HepG2 (cell line): Measurements from ENCODE around the gene HNRNPC. TPM values are rescaled to one million over a fixed set of nuclear protein-coding genes. Genes with fewer than 3 reads are reported as not detected.

ENCODE experiments used
- ATF7 ChIP-seq, 2 experiments: fragments of 450-650 bp in 1 of 2; sonication (generic) in 1 of 2; formaldehyde crosslinking in 1 of 2; IDR thresholded peaks; 2 replicates each; pipeline versions ENCODE4 v1.4.0 to v1.6.1; 2016 to 2020; ENCODE audit warnings: antibody characterized with exemption in 1 of 2, mild to moderate bottlenecking in 1 of 2, missing genetic modification reagents in 1 of 2
- EED ChIP-seq: sonication (generic); formaldehyde crosslinking; IDR thresholded peaks from 2 replicates; pipeline ENCODE4 v1.5.0; 2020; ENCODE audit warnings: mild to moderate bottlenecking, missing genetic modification reagents
- HNRNPH1 ChIP-seq: fragments of 200-400 bp; formaldehyde crosslinking; optimal IDR thresholded peaks from 2 replicates; pipeline ENCODE3; 2017; ENCODE audit warnings: mild to moderate bottlenecking, low read depth, low read length
- KAT8 ChIP-seq: IDR thresholded peaks from 2 replicates; pipeline ENCODE4 v1.6.1; 2016; ENCODE audit warnings: missing genetic modification reagents, missing compliant biosample characterization
- KDM1A ChIP-seq: IDR thresholded peaks from 2 replicates; pipeline ENCODE4 v1.6.1; 2016; ENCODE audit warnings: missing compliant biosample characterization
- KDM5B ChIP-seq: sonication (generic); formaldehyde crosslinking; IDR thresholded peaks from 2 replicates; pipeline ENCODE4 v1.4.0; 2020; ENCODE audit warnings: missing genetic modification reagents, mild to moderate bottlenecking, borderline replicate concordance
- MAFF ChIP-seq: IDR thresholded peaks from 2 replicates; pipeline ENCODE4 v1.6.1; 2011; ENCODE audit warnings: low read depth, low read length, improper control_type of control experiment
- MAFK ChIP-seq, 2 experiments: IDR thresholded peaks in 1 of 2; conservative IDR thresholded peaks in 1 of 2; 2 replicates each; pipeline ENCODE4 v1.6.1; 2011; ENCODE audit warnings: improper control_type of control experiment in 2 of 2, low read length in 2 of 2
- MBNL3 ChIP-seq: fragments of 250-450 bp; sonication (Bioruptor Pico); conservative IDR thresholded peaks from 2 replicates; pipeline ENCODE4 v1.8.0; 2022; ENCODE audit warnings: mild to moderate bottlenecking, inconsistent platforms
- MIER2 ChIP-seq: IDR thresholded peaks from 2 replicates; pipeline ENCODE4 v1.6.1; 2016; ENCODE audit warnings: missing biosample characterization, missing genetic modification reagents
- NFYC ChIP-seq: IDR thresholded peaks from 2 replicates; pipeline ENCODE4 v1.6.1; 2016; ENCODE audit warnings: missing genetic modification reagents, missing compliant biosample characterization
- POLR2A ChIP-seq, 2 experiments: IDR thresholded peaks; 2 replicates each; pipeline ENCODE4 v1.6.1; 2011; ENCODE audit warnings: low read depth in 2 of 2, low read length in 2 of 2, mild to moderate bottlenecking in 1 of 2, moderate library complexity in 1 of 2; ENCODE audit not compliant: insufficient read depth in 1 of 2
- RBFOX2 ChIP-seq: fragments of 200-400 bp; formaldehyde crosslinking; IDR thresholded peaks from 2 replicates; pipeline ENCODE4 v1.6.1; 2017; ENCODE audit warnings: low read depth, mild to moderate bottlenecking, low read length
- SMARCE1 ChIP-seq: fragments of 450-650 bp; IDR thresholded peaks from 2 replicates; pipeline ENCODE4 v1.6.1; 2017; ENCODE audit warnings: borderline replicate concordance
- ZNF354B ChIP-seq: sonication (generic); formaldehyde crosslinking; IDR thresholded peaks from 2 replicates; pipeline ENCODE4 v1.8.0; 2022; ENCODE audit warnings: mild to moderate bottlenecking, missing genetic modification reagents
- ZNF543 ChIP-seq: sonication (generic); formaldehyde crosslinking; IDR thresholded peaks from 2 replicates; pipeline ENCODE4 v1.4.0; 2020; ENCODE audit warnings: mild to moderate bottlenecking, missing genetic modification reagents
- ZNF660 ChIP-seq: sonication (generic); formaldehyde crosslinking; IDR thresholded peaks from 2 replicates; pipeline ENCODE4 v1.5.1; 2020; ENCODE audit warnings: mild to moderate bottlenecking, low read depth, missing genetic modification reagents, borderline replicate concordance
- ZNF773 ChIP-seq: sonication (generic); formaldehyde crosslinking; IDR thresholded peaks from 2 replicates; pipeline ENCODE4 v1.4.0; 2020; ENCODE audit warnings: missing genetic modification reagents, borderline replicate concordance
- ZNF839 ChIP-seq: sonication (generic); formaldehyde crosslinking; IDR thresholded peaks from 2 replicates; pipeline ENCODE4 v1.4.0; 2020; ENCODE audit warnings: missing genetic modification reagents, mild to moderate bottlenecking, borderline replicate concordance
- ZSCAN12 ChIP-seq: sonication (generic); formaldehyde crosslinking; IDR thresholded peaks from 2 replicates; pipeline ENCODE4 v1.9.0; 2021; ENCODE audit warnings: mild to moderate bottlenecking, missing genetic modification reagents
- polyA plus RNA-seq, 8 experiments: library from polyadenylated mRNA; depleted of rRNA in 3 of 8; stranded (reverse) in 7 of 8; unstranded in 1 of 8; fragments of >200 nt; fragmentation: Illumina TruSeq in 4 of 8; extraction: Trizol in 4 of 8; gene quantifications; 2 replicates each; pipeline versions ENCODE4 v1.2.1 to v1.2.3, GENCODE V29; 2011 to 2016; ENCODE audit warnings: low read depth in 4 of 8, missing spikeins in 1 of 8, mixed read lengths in 1 of 8; ENCODE audit not compliant: insufficient read depth in 1 of 8
- total RNA-seq, 5 experiments: library from RNA; depleted of rRNA; stranded (reverse); fragments of >200 nt; fragmentation: Illumina TruSeq; extraction: Trizol; gene quantifications; 2 replicates each; pipeline ENCODE4 v1.2.3, GENCODE V29; 2016; ENCODE audit warnings: low read depth in 1 of 5
- TF ChIP-seq, protein P1 (sequence below): sonication (generic); formaldehyde crosslinking; IDR thresholded peaks from 2 replicates; pipeline ENCODE4 v1.9.0; 2022; ENCODE audit warnings: low read depth, missing genetic modification reagents
- TF ChIP-seq, protein P2 (sequence below): sonication (generic); formaldehyde crosslinking; IDR thresholded peaks from 2 replicates; pipeline ENCODE4 v1.9.0; 2021; ENCODE audit warnings: missing genetic modification reagents, borderline replicate concordance
- TF ChIP-seq, protein P3 (sequence below): sonication (generic); formaldehyde crosslinking; IDR thresholded peaks from 2 replicates; pipeline ENCODE4 v1.4.0; 2020; ENCODE audit warnings: missing genetic modification reagents
- TF ChIP-seq, protein P4 (sequence below): sonication (generic); formaldehyde crosslinking; IDR thresholded peaks from 2 replicates; pipeline ENCODE4 v1.5.1; 2020; ENCODE audit warnings: mild to moderate bottlenecking, missing genetic modification reagents, moderate library complexity
- TF ChIP-seq, protein P5 (sequence below): sonication (generic); formaldehyde crosslinking; IDR thresholded peaks from 2 replicates; pipeline ENCODE4 v1.4.0; 2020; ENCODE audit warnings: missing genetic modification reagents; ENCODE audit errors: not compliant biosample characterization

Gene HNRNPC
- total and polyA plus RNA-seq, 2 of the 13 experiments (the other 11 are each of a cell fraction or from before 2014, with no cell fraction given) = 628 to 1,099 TPM

DNA sequence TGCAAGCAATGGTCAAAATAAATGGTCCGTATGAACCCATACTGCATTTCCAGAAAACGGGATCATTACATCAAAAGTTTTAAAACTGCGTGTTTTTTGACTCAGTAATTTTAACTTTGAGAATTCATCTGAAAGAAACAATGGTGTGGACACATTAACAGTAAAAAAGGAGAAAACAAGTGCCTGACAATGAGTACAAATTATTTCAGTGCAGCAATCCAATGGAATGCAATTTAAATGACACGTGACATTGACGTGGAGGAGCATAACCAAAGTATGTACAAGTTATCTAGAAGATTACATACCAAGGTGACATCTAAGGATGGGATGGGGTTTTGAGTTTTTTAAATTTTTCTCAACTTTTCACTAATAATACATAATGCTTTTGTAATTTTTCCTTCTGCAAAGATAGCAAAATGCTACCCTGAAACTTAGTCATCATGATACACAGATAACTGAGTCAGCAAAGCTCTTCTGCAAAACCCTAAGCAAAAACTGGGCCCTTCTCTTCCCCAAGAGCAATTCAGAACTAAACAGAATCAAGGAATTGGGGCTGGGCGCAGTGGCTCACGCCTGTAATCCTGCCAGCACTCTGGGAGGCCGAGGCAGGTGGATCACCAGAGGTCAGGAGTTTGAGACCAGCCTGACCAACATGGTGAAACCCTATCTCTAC, 20.4 kb downstream of the HNRNPC start (continued):
- TF ChIP-seq MAFF = peak; percentile 73
- TF ChIP-seq ZNF839 = no peak
- TF ChIP-seq ZNF354B = no peak
- TF ChIP-seq, protein P1, sequence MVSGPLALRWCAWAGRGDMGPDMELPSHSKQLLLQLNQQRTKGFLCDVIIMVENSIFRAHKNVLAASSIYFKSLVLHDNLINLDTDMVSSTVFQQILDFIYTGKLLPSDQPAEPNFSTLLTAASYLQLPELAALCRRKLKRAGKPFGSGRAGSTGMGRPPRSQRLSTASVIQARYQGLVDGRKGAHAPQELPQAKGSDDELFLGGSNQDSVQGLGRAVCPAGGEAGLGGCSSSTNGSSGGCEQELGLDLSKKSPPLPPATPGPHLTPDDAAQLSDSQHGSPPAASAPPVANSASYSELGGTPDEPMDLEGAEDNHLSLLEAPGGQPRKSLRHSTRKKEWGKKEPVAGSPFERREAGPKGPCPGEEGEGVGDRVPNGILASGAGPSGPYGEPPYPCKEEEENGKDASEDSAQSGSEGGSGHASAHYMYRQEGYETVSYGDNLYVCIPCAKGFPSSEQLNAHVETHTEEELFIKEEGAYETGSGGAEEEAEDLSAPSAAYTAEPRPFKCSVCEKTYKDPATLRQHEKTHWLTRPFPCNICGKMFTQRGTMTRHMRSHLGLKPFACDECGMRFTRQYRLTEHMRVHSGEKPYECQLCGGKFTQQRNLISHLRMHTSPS (CRISPR knock-in tag) = no peak
- TF ChIP-seq, protein P2, sequence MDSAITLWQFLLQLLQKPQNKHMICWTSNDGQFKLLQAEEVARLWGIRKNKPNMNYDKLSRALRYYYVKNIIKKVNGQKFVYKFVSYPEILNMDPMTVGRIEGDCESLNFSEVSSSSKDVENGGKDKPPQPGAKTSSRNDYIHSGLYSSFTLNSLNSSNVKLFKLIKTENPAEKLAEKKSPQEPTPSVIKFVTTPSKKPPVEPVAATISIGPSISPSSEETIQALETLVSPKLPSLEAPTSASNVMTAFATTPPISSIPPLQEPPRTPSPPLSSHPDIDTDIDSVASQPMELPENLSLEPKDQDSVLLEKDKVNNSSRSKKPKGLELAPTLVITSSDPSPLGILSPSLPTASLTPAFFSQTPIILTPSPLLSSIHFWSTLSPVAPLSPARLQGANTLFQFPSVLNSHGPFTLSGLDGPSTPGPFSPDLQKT (CRISPR knock-in tag) = no peak
- no peak for TF ChIP-seq KDM1A
- peak in 1 of 2 experiments; percentile 25; a peak in 2 of 4 replicates for TF ChIP-seq POLR2A (IDR thresholded peaks at IDR 0.05; ENCODE audit: insufficient read depth in 1 of 2, low read depth in 2 of 2, low read length in 2 of 2)
- 0 out of 2 replicates have a peak, but pooled peaks have one; percentile 29 for TF ChIP-seq KAT8 (CRISPR knock-in tag)
- no peak for TF ChIP-seq ZSCAN12 (CRISPR knock-in tag)
- TF ChIP-seq SMARCE1 = no peak
- TF ChIP-seq, protein P3, sequence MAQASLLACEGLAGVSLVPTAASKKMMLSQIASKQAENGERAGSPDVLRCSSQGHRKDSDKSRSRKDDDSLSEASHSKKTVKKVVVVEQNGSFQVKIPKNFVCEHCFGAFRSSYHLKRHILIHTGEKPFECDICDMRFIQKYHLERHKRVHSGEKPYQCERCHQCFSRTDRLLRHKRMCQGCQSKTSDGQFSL (CRISPR knock-in tag) = no peak
- no peak for TF ChIP-seq EED (CRISPR knock-in tag)
- no peak for TF ChIP-seq MIER2 (CRISPR knock-in tag)
- no peak for TF ChIP-seq ZNF773 (CRISPR knock-in tag)
- peak; percentile 37 for TF ChIP-seq RBFOX2
- no peak for TF ChIP-seq MBNL3
- TF ChIP-seq NFYC (CRISPR knock-in tag) = no peak
- TF ChIP-seq ATF7 (IDR thresholded peaks at IDR 0.05) = no peak
- TF ChIP-seq ATF7 (CRISPR knock-in tag; IDR thresholded peaks at IDR 0.05) = no peak
- TF ChIP-seq KDM5B (CRISPR knock-in tag) = no peak
- no peak for TF ChIP-seq ZNF660 (CRISPR knock-in tag)
- TF ChIP-seq, protein P4, sequence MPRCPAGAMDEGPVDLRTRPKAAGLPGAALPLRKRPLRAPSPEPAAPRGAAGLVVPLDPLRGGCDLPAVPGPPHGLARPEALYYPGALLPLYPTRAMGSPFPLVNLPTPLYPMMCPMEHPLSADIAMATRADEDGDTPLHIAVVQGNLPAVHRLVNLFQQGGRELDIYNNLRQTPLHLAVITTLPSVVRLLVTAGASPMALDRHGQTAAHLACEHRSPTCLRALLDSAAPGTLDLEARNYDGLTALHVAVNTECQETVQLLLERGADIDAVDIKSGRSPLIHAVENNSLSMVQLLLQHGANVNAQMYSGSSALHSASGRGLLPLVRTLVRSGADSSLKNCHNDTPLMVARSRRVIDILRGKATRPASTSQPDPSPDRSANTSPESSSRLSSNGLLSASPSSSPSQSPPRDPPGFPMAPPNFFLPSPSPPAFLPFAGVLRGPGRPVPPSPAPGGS (CRISPR knock-in tag) = no peak
- TF ChIP-seq MAFK (conservative IDR thresholded peaks at IDR 0.05 in 1 of 2, IDR thresholded peaks at IDR 0.05 in 1 of 2; ENCODE audit: low read length in 2 of 2) = peak; percentile 74 to 85
- no peak for TF ChIP-seq ZNF543
- no peak for TF ChIP-seq HNRNPH1
- TF ChIP-seq, protein P5, sequence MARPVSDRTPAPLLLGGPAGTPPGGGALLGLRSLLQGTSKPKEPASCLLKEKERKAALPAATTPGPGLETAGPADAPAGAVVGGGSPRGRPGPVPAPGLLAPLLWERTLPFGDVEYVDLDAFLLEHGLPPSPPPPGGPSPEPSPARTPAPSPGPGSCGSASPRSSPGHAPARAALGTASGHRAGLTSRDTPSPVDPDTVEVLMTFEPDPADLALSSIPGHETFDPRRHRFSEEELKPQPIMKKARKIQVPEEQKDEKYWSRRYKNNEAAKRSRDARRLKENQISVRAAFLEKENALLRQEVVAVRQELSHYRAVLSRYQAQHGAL (CRISPR knock-in tag) = no peak
- TF ChIP-seq, all 625 proteins: peak for 13
